GM12892 (cell line): ENCODE data around the gene GTF3C2.

ENCODE experiments used
- POLR2A ChIP-seq: IDR thresholded peaks from 2 replicates; pipeline ENCODE4 v1.6.1; 2011; ENCODE audit warnings: low read depth, low read length, control low read depth
- POLR2AphosphoS5 ChIP-seq: IDR thresholded peaks from 2 replicates; pipeline ENCODE4 v1.6.1; 2011; ENCODE audit warnings: low read depth, low read length, control low read depth

- TF ChIP-seq POLR2AphosphoS5 (no peak), POLR2A (no peak)
These were observed 39.7 kb downstream of the GTF3C2 start for GRCh38 chr2:27316655-27317412.
